Germinal center (tissue), 1 donor: ENCODE results near the gene LFNG.

Experiments used
- DNase-seq: peaks from one replicate; pipeline ENCODE4 v3.0.0; 2012; ENCODE audit warnings: mixed read lengths, low spot score

LFNG gene

DNA sequence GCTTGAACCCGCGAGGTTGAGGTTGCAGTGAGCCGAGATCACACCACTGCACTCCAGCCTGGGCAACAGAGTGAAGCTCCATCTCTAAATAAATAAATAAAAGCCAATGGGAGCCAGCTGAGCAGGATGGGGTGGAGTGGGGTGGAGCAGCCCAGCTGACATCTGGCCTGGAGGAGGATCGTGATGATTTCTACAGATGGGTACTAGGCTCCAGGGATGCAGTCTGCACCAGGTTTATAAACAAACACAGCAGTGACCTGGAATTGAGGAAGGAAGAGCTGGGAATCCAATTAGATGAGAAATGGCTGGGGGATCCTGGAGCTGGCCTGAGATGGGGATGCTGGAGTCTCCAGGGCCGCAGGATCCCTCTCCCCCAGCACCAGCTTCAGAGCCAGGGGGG lies 36.1 kb upstream of the LFNG start:
- DNase-seq, result no peak

DNA sequence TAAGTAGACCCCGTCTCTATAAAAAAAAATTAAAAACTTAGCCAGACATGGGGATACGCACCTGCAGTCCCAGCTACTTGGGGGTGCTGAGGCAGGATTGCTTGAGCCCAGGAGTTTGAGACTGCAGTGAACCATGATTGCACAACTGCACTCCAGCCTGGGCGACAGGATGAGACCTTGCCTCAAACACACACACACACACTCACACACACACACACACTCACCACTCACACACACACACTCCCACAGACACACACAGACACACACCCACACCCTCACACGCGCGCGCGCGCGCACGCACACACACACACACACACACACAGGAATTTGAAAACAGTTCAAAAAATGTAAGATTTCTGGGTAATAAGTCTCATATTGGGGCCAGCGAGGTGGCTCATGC lies 34.7 kb upstream of the LFNG start:
- no peak for DNase-seq

DNA sequence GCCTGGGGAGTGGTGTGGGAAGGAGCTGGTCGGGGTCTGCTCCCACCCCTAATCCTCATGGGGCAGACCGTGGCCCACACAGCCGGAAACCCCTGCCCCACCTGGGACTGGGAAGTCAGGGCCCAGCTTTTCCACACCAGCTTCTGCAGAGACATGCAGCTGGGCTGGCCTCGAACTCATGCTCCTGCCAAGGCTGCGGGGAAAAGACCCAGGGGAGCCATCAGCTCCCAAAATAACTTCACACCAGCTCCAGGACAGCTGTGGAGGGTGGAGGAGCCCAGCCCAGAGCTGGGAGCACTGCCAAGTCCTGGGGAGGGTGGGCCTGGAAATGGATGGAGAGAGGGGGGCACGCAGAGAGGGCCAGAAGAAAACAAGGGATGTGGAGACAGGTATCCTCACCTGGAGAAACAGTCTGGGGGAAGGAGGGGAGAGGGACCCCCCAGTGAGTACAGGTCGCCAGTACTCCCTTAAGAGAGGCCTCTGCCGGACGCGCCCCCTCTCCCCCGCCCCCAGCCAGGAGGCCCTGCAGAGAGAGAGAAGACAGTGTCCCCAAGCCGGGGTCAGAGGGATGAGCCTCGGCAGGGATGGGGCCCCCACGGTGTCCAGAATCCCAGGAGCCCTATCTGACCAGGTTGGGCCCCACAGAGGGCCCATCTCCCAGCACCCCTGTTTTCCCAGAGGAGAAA lies 31.8 kb upstream of the LFNG start:
- no peak for DNase-seq

GRCh38 chr7:2488272-2488645 lies 31.3 kb upstream of the LFNG start:
- no peak for DNase-seq

GRCh38 chr7:2488681-2489080 lies 30.9 kb upstream of the LFNG start:
- no peak for DNase-seq

DNA sequence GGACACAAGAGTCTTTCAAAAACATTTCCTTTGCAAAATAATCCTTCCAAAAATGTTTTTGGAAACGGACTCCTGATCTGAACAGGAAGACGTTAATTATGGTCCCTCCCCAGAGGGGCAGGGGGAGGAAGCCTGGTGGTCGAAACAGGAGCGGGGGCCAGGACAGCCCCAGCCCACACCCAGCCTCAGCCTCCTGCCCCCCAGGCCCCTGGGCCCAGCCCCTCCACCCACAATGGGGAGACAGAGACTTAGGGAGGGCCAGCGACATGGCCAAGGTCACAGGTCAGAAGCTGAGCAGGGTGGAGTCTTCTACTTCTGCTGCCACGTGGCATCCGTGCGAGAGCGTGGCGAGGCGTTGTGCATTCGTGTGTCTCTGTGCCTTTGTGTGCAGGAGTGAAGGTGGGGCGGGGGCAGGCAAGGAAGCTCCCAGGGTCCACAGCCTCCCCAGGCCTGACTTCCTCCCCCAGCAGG lies 29.4 kb upstream of the LFNG start:
- DNase-seq, result no peak

GRCh38 chr7:2492038-2492437 lies 27.5 kb upstream of the LFNG start:
- DNase-seq, result no peak

GRCh38 chr7:2493205-2494164 lies 26.1 kb upstream of the LFNG start:
- DNase-seq, result no peak

DNA sequence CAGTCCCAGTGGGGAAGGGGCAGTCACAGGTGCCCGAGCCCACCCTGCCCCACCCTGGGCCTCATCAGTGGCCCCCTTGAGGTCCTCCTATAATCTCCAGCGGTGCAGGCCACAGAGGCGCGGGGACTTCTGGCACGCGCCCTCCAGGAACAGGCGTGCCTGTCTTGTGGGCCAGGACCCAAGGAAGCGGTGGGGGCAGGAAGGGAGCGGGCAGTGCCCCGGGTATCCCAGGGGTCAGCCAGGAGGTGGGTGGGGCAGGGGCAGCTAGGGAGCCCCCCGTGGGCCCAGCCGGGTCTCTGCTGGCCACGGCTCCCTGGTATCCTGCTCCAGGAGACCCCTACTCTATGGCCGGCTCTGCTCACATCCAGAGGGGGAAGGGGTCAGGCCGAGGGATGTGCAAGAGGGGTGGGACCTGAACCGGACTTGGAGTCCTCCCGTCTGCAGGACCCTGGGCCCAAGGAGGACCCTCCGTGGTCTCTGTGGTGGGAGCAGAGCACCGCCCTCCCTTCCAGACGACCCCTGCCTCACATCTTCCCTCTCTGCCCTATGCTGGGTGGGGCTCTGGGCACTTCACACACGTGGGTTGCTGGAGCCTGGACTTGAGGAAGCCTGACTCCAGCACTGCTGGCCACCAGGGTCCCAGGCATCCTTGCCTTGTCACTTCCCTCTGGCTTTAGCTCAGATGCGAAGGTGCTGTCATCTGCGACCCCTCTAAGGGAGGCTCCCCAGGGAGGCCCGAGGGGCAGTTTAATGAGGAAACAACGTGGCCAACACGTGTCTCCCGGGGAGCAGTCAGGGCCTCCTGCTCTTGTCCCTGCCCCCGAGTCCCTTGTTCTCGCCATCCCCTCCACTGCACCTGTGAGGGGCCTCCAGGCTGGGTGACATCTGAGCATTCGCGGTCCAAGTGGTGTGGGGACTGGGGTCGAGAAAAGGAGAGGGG lies 25.1 kb upstream of the LFNG start:
- DNase-seq, result no peak

- no peak for DNase-seq
Observed at GRCh38 chr7:2495418-2496299, 23.9 kb upstream of the LFNG start.

- DNase-seq, result no peak
Observed at GRCh38 chr7:2496375-2496774, 23.2 kb upstream of the LFNG start.

GRCh38 chr7:2497065-2497464 lies 22.5 kb upstream of the LFNG start:
- DNase-seq, result no peak

DNA sequence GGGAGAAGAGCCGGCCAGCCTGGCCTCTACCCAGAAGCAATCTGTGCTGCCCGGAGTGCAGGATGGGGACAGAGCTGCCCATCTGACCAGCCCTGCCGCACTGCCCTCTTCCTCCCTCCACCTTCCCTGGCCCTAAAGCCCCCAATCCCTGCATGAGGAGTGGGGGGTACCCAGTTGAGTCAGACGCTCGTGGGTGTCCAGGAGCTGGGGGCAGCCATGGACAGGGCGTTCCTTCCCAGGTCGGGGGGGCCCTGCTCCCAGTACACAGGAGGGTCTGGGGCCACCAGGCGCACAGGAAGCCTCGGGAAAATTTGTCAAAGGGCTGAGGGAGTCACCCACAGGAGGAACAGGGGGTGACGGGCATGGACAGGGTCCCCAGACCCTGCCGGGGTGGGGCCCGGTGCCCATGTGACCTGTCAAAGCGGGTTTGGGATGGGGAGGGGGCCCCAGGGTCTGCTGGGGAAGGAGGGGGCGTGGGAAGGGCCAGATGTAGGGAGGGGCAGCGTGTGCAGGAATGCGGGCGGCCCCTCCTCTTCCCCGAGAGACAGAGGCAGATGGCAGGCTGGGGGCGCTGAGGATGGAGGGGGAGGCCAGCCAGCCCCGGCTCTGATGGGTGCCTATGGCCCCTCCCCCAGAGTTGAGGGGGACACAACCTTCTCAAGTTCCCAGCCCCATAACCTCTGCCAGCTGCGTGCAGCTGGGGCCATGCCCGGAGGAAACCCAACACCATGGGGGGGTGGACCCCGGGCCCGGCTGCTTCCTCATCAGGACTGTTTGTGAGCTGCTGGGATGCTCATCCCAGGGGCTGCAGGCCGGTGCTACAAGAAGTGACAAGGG lies 21.9 kb upstream of the LFNG start:
- DNase-seq, result no peak

GRCh38 chr7:2498708-2499107 lies 20.9 kb upstream of the LFNG start:
- no peak for DNase-seq

DNA sequence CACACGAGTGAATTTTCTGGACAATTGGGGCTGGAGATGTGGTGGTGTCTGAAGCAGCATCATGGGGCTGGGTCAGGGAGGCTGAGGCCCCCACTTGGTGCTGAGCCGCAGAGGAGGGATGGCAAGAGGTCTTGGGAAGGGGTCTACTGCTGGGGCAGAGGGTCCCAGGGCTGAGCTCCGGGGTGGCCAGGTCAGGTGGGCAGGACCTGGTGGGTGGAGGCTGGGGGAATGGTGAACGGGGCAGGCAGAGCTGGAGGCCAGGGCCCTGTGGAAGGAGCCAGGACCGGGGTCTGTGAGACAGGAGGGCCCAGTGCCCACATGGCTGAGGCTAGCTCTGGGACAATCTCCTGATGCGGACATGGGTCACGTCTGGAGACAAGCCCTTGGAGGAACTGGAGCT lies 20.4 kb upstream of the LFNG start:
- no peak for DNase-seq

DNA sequence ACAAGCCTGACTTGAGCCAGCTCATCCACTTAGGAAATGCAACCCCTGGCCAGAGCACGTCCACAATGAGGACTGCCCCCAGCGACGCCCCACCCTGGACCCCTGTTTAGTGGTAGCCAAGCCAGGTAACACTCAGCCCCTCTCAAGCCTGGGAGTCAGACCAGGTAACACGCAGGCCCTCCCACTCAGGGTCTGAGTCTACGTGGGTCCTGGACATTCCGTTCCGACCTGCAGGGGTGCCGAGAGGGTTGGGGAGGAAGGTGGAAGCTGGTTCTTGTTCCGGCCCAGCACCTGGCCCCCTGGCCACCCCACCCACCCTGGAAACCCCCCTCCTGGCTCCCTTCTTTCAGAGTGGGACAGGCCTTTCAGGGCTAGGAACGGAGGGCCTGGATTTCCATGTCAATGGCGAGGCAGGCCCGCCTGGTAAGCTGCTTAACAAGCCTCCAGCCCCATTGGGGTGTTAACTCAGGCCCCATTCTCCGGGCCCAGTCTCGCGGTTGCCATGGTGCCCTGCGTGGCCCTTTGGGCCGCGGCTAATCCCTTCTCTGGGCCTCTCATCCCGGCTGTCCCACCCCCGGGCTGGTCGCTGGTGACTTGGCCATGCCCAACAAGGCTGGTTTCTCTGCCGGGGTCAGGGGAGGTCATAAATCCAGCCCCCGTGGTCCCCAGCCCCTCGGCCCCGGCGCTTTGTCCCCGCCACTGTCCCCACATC lies 19.7 kb upstream of the LFNG start:
- no peak for DNase-seq

DNA sequence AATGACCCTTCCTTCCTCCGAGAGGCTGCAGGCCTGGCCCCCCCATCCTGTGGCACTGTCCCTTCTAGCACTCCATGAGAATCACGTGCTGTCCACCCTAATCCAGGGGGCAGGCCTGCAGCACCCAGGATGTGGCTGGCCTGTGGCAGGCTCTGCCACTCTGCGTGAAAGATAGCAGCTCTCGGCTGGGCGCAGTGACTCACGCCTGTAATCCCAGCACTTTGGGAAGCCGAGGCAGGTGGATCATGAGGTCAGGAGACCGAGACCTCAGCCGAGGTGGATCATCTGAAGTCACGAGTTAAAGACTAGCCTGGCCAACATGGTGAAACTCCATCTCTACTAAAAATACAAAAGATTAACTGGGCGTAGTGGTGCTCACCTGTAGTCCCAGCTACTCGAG lies 18.9 kb upstream of the LFNG start:
- DNase-seq, result no peak

- DNase-seq, result no peak
Observed at GRCh38 chr7:2501947-2502646, 17.5 kb upstream of the LFNG start.

GRCh38 chr7:2502647-2502966 lies 17.0 kb upstream of the LFNG start:
- DNase-seq, result no peak
